Stimulated activated CD4-positive, alpha-beta T cell treated with anti-CD3 and anti-CD28 coated beads, Interleukin-12 subunit alpha, Interleukin-12 subunit beta, amount 100 ng/mL, for 24 hours (primary cell): ENCODE measurements around the gene HOPX.
"Not testable (repeated sequence)": the region's sequence is repeated elsewhere in the genome, so short reads cannot be mapped to it uniquely, and the experiment has no call there.

Experiments used
- DNase-seq, 2 experiments: peaks; one replicate each; pipeline ENCODE4 v3.0.0-alpha.2; 2020; ENCODE audit warnings: low read depth in 2 of 2

The HOPX gene

DNA sequence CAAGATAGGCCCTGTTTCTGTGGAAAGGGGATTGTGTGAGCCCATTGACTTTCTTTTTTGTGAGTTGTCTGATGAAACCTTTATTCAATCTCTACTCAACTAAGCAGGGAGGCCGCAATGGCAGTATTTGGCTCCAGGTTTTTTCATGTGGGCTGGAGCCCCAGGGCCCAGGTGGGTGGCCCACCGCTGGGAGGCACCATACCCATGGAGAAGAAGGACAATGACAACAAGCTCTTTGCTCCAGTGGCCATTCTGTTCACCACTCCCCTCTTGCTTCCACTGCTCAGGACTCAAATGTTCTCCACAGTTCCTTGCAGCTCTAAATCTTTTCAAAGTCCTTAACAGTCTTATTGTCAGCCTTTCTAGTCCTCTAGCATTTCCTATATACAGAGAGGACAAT, 54.1 kb downstream of the HOPX start:
- no peak for DNase-seq

DNA sequence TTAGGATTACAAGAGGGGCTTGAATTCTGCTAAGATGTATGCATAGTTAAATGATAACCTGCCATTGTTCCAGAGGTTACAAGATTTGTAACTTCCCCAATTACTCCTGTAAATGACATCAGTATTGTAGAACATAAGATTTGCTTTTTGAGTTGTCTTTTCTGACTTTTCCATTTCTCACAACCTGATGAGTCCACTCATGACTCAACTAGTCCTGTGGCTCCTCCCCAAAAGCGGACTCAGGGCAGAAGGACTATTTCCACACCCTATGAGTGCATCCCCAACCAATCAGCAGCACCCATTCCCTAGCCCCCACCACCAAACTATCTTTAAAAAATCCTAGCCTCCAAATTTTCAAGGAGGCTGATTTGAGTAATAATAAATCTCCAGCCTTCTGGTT, 54.7 kb downstream of the HOPX start:
- no peak for DNase-seq

DNA sequence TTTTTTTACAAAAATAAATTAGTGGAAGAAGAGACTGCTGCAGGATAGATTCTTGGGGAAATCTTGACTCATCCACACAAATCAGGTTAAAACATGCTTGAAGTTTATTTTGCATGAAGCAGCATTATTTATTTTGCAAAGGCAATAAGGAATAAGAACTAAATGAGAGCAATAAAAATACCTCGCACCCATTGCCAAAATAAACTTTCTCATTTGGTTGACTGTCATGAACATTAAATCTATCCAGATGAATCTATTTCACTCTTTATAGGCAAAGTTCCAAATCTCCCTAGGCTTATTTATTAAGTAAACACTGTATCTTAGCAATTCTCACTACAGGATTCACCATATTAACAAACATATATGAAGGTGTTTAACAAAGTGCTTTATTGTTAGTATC, 58.9 kb downstream of the HOPX start:
- no peak for DNase-seq

DNA sequence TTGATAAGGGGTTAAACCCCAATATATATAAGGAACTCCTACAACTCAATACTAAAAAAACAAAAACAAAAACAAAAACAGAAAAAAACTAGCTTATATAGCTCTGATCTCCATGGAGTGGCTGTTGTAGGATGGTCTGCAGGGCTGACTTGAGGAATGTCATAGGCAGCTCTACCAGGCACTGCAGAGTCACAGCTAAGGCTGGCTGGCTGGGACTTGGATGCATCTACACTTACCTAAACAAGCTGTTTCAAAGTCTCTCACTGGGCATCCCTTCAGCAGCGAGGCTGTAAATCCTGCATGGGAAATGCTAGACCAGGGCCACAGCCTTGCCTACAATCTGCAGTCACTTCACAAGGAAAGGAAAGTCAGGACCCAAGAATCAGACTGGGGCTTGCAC, 61.3 kb downstream of the HOPX start:
- no peak for DNase-seq

DNA sequence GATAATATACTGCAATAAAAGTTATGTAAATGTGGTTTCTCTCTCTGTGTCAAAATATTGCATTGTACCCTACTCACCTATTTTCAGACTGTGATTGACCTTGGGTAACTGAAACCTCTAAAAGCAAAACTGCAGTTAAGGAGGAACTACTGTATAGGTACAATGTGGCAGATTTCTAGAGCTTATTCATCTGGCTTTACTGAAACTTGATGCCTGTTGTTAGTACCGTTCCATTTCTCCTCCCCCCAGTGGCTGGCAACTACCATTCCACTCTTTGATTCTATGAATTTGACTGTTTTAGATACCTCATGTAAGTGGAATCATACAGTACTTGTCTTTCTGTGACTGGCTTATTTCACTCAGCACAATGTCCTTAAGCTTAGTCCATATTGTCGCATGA, 61.9 kb downstream of the HOPX start:
- DNase-seq: no peak

DNA sequence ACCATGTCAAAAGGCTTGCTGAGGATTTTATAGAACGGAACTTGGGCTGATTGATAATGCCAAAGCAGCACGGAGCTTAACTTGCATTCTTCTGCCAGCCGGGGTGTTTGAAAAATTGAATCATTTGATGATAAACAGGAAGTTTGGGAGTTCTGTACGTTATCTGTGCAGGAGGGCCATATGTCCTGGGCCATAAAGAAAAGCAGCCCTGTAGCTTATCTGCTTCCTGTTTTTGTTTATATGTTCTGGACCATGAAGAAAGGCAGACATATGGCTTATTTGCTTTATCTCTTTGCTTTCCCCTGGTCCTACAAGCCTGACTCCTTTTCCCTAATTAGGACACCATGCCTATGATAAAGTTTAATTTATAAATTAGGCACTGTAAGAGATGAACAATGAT, 62.4 kb downstream of the HOPX start:
- DNase-seq: no peak

DNA sequence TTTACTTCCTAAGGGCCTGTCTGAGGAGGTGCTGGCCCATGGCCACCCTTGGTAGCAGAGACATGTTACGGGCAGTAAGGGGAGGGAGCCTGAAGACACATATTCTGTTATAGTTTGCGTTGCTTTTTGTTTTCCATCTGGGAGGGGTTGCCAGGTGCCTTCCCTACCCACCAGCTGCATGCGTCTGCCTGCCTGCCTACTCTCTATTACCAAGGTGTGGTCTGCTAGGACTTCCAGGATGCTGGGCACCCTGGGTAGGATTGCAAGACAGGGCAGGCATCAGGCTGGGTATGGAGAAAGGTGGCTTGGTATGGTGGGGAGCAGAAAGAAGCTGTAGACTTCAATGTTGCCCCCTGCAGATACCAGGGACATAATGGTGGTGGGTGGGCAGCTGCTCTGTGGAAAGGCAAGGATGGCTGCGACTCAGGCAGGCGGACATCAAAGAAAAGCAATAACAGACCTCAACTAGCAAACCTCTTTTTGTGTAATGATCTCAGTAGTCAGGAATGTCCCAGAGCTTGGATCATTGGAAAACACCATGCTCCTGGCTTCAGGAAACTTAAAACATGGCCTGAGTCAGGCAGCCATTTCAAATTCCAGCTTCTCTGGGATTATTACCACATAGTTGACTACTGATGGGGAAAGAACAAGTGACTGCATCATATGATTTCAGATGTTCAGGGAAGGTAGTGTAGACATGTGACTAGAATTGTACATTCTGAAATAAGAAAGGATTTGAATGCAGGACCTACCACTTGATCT, 67.8 kb downstream of the HOPX start:
- no peak for DNase-seq

DNA sequence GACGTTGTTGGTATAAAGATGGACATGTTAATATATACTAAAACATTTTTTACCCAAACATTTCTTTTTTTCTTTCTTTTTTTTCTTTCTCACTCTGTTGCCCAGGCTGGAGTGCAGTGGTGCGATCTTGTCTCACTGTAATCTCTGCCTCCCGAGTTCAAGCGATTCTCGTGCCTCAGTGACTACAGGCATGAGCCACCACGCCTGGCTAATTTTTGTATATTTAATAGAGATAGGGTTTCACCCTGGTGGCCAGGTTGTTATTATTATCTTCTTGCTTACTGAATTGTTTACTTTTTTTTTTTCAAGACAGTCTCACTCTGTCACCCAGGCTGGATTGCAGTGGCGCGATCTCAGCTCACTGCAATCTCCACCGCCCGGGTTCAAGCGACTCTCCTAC, 68.8 kb downstream of the HOPX start:
- DNase-seq: no peak

DNA sequence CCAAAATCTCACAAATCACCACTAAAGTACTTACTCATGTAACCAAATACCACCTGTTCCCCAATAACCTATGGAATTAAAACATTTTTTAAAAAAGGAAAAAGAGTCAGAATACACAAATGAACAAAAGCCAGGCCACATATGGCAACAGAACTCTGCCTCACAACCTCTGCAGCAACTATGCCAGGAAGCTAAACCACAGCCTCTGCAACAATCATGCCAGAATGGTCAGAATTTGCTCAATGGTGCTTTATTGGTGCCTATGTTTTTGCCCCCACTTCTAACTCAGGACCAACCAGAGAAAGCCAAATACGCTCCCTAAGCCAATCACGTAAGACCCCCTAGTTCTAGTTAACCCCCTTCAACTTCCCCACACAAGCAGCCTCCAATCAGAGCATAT, 69.6 kb downstream of the HOPX start:
- DNase-seq: no peak

DNA sequence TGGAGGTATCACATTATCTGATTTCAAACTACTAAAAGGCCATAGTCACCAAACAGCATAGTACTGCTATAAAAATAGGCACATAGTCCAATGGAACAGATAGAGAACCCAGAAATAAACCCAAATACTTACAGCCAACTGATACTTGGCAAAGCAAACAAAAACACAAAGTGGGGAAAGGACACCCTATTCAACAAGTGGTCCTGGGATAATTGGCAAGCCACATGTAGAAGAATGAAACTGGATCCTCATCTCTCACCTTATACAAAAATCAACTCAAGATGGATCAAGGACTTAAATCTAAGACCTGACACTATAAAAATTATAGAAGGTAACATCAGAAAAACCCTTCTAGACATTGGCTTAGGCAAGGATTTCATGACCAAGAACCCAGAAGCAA, 70.9 kb downstream of the HOPX start:
- not testable (repeated sequence) for DNase-seq

DNA sequence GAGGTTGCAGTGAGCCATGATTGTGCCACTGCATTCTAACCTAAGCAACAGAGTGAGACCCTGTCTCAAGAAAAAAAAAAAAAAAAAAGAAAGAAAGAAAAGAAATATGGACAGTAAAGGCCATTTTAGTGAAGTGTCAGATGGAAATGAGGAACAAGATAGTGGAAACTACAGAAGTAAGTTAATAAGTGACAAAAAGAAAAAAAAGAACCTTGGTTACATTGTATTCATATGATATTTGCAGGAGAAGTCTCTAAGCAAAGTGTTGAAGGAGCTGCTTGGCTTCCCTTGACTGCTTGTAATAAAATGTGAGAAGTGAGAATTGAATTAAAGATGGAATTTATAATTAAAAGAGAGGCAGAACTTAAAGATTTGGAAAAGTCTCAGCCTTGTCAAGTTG, 73.2 kb downstream of the HOPX start:
- no peak for DNase-seq

DNA sequence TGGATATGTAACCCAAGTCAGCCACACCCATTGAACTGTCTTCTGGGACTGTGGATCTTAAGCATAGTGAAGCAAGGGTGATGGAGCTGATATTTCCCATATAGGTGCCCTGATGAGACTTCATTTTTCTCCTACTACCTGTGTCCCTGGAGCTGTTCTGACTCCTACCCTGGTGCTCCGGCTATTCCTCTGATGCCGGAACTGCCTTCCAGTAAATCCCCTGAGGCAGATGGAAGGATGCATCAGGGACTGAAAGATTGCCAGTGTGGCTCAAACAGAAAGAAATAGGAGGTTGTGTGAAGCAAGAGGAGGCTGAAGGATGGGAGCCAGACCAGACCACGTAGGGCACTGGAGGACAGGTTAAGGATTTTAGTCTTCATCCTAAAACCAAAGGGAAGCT, 74.7 kb downstream of the HOPX start:
- DNase-seq: no peak

DNA sequence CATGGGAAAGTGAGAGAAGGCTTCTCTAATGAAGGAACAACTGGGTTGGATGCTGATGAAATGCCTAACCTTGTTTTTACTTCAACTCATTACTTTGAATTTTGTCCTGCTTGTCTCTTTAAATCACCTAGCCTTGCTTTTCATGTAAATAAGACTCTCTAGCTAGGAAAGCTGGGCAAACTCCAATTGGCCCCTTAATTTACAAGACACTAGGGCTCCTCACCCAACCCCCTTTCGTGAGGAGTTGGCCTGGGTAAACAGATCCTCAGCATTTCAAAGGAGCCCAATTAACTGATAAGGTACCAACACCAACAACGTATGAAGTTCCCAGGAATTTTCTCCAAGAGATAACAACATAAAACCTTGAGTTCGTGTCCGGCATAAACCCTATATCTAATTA, 75.6 kb downstream of the HOPX start:
- not testable (repeated sequence) for DNase-seq

DNA sequence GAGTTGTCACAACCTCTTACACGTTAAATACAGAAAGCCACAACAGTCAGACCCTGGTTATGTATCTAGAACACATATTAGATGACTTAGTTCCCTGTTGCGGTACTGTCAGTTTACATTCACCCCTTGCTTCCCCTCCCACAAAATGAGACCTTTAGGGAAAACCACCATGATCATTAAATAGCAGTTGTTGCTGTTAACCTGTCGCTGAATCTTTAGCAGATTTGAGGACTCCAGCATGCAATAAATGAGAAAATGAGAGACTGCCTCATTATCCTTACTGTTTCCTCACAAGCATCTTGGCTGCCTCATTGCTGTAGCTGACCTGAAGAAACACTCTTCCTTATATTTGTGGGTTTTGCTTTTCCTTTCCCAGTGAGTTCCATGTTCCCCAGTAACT, 77.8 kb downstream of the HOPX start:
- DNase-seq: no peak
